CD4-positive, alpha-beta memory T cell (primary cell): Measurements from ENCODE around the gene ZNF680. TPM values are rescaled to one million over a fixed set of nuclear protein-coding genes. Genes with fewer than 3 reads are reported as not detected.

Source experiments
- CTCF ChIA-PET: fragments of 350-600 bp; sonication (Branson Sonifier 250); formaldehyde crosslinking; loops from one replicate; lab custom pipeline; 2021; ENCODE audit warnings: inconsistent platforms; ENCODE audit not compliant: partially characterized antibody; lab: Charles Lee
- POLR2A ChIA-PET: fragments of 350-600 bp; sonication (Branson Sonifier 250); formaldehyde crosslinking; loops from one replicate; lab custom pipeline; 2021; ENCODE audit not compliant: partially characterized antibody; lab: Charles Lee
- DNase-seq, 5 donors: peaks; one replicate each; pipeline versions ENCODE4 v3.0.0 to v3.0.0-alpha.2; 2020 to 2022; ENCODE audit warnings: mixed read lengths in 1 of 5
- H3K27ac ChIP-seq: one replicate; pipeline ENCODE4 v1.7.0; 2013; ENCODE audit warnings: low read depth, low read length
- H3K27me3 ChIP-seq: 2 replicates; pipeline ENCODE4 v1.7.0; 2013; ENCODE audit warnings: mild to moderate bottlenecking, low read length, moderate library complexity; ENCODE audit not compliant: insufficient read depth
- H3K36me3 ChIP-seq: 2 replicates; pipeline ENCODE4 v1.7.0; 2013; ENCODE audit warnings: mild to moderate bottlenecking, low read length, moderate library complexity; ENCODE audit not compliant: insufficient read depth
- H3K4me1 ChIP-seq: 2 replicates; pipeline ENCODE4 v1.7.0; 2013; ENCODE audit warnings: mild to moderate bottlenecking, low read length, moderate library complexity; ENCODE audit not compliant: insufficient read depth
- H3K4me3 ChIP-seq, 2 donors: one replicate each; pipeline ENCODE4 v1.7.0; 2013; ENCODE audit warnings: low read length in 2 of 2, mild to moderate bottlenecking in 1 of 2
- H3K9me3 ChIP-seq, 2 donors: one replicate each; pipeline ENCODE4 v1.7.0; 2013; ENCODE audit warnings: low read length in 2 of 2, control low read depth in 1 of 2; ENCODE audit not compliant: control insufficient read depth in 1 of 2
- H3K27ac Mint-ChIP-seq, 7 donors: one replicate each; pipeline ENCODE4 v1.8.0; 2020 to 2021; ENCODE audit warnings: mixed read lengths in 7 of 7, mild to moderate bottlenecking in 6 of 7, inconsistent platforms in 3 of 7, moderate library complexity in 3 of 7
- H3K27me3 Mint-ChIP-seq, 2 donors: one replicate each; pipeline ENCODE4 v1.8.0; 2020 to 2021; ENCODE audit warnings: mixed read lengths in 2 of 2
- H3K36me3 Mint-ChIP-seq, 2 donors: one replicate each; pipeline ENCODE4 v1.8.0; 2020 to 2021; ENCODE audit warnings: mixed read lengths in 2 of 2, inconsistent platforms in 1 of 2, mild to moderate bottlenecking in 1 of 2
- H3K4me1 Mint-ChIP-seq, 4 donors: one replicate each; pipeline ENCODE4 v1.8.0; 2020 to 2021; ENCODE audit warnings: mixed read lengths in 4 of 4, mild to moderate bottlenecking in 1 of 4
- H3K4me3 Mint-ChIP-seq, 8 donors: one replicate each; pipeline ENCODE4 v1.8.0; 2020 to 2021; ENCODE audit warnings: mixed read lengths in 8 of 8, mild to moderate bottlenecking in 7 of 8, moderate library complexity in 6 of 8, inconsistent platforms in 3 of 8
- H3K9me3 Mint-ChIP-seq, 8 donors: one replicate each; pipeline ENCODE4 v1.8.0; 2020 to 2021; ENCODE audit warnings: mixed read lengths in 8 of 8, mild to moderate bottlenecking in 5 of 8, inconsistent platforms in 3 of 8, moderate library complexity in 1 of 8
- intact Hi-C: fragments of 100-400 bp; cut with micrococcal nuclease; formaldehyde crosslinking; loops from one replicate; pipeline ENCODE4 v1.15.1; 2023
- polyA plus RNA-seq, 2 donors: library from polyadenylated mRNA; unstranded; fragments of 300-500 nt; fragmentation: Illumina TruSeq; gene quantifications; one replicate each; pipeline ENCODE4 v1.2.3, GENCODE V29; 2021
- total RNA-seq, 2 experiments: library from RNA; stranded (reverse); gene quantifications; one replicate each; pipeline ENCODE4 v1.2.3, GENCODE V29; 2021

The ZNF680 gene
- total and polyA plus RNA-seq, 4 experiments from 2014 or later: 7.4 to 19.6 (median 13.9) TPM

DNA sequence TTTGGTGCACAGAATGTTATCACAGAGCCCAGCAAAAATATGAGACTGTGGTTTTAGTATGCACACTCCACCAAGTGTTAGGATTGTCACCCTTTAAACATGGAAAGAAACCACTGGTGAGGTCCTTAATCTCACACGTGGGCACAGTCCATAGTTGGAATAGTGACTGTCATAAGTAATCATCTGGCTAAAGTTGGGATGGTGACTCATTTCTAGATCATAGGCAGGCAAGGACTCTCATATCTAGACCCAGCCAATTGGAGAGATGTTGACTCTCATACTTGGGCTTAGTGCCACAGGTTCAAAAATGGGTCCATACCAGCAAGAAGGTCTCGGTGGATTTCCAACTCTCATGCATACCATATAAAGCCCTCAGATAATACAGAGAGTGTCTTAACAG lies 39.6 kb upstream of the ZNF680 start:
- Mint-ChIP-seq H3K36me3 (no peaks in the 10 kb centered on the region), H3K27ac (no peak overlapping the region), H3K4me1 (no peaks in the 10 kb centered on the region), H3K9me3 (peaks cover 0 to under 1% (median 0%) of the 10 kb centered on the region in 8 donors), H3K4me3 (no peak overlapping the region), H3K27me3 (no peaks in the 10 kb centered on the region)
- H3K4me3 ChIP-seq: no peak overlapping the region
- H3K27ac ChIP-seq: no peak overlapping the region
- no peaks in the 10 kb centered on the region for H3K36me3 ChIP-seq
- ChIA-PET CTCF (no interaction called here), POLR2A (no interaction called here)
- H3K27me3 ChIP-seq: no peaks in the 10 kb centered on the region
- no peaks in the 10 kb centered on the region for H3K9me3 ChIP-seq
- intact Hi-C loops: no loop called here
- DNase-seq: no peak
- H3K4me1 ChIP-seq: no peaks in the 10 kb centered on the region

DNA sequence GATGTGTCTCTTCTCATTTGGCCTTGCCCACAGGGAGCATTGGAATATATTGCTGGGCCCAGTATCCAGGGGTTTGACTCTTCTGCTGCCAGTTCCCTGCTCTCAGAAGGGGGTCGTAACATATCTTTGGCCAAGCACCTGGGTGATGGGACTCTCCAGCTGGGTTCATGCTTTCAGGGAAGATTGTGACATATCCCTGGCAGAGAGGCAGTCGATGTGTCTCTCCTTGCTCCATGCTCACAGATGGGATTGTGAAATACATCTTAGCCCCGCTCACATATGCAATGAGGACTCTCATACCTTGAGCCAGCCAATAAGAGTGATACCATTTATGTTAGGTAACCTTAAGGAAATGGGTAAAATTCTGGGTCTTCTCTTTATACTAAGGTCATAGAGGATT lies 39.2 kb upstream of the ZNF680 start:
- no peak overlapping the region for H3K4me3 Mint-ChIP-seq
- Histone ChIP-seq H3K9me3 (no peaks in the 10 kb centered on the region), H3K27me3 (no peaks in the 10 kb centered on the region), H3K27ac (no peak overlapping the region), H3K4me1 (no peaks in the 10 kb centered on the region), H3K36me3 (no peaks in the 10 kb centered on the region), H3K4me3 (no peak overlapping the region)
- no peak overlapping the region for H3K27ac Mint-ChIP-seq
- H3K4me1 Mint-ChIP-seq: no peaks in the 10 kb centered on the region
- CTCF ChIA-PET: interaction anchor here (0.6 kb wide), 1 partner anchor 17 kb away, joined by 3 read pairs; no protein-coding TSS in a partner anchor
- H3K9me3 Mint-ChIP-seq: peaks cover 0 to 2% (median 0%) of the 10 kb centered on the region in 8 donors
- POLR2A ChIA-PET: no interaction called here
- no peaks in the 10 kb centered on the region for H3K27me3 Mint-ChIP-seq
- no peak for DNase-seq
- H3K36me3 Mint-ChIP-seq: no peaks in the 10 kb centered on the region
- intact Hi-C loops: no loop called here

DNA sequence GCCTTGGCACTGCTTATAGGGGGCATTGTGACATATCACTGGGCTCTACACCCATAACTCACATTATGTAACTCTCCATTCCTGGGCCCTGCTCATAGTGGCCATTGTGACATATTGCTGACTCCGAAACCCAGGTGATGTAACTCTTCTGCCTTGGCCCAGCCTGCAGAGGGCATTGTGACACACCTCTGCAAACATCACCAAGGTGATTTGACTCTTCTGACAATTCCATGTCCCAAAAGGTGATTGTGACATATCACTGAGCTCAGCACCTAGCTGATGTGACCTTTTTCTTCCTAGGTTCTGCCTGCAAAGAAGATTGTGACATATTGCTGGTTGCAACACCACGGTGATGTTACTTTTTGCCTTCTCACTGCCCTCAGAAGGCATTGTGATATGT lies 36.5 kb upstream of the ZNF680 start:
- Histone ChIP-seq H3K27ac (no peak overlapping the region), H3K4me3 (no peak overlapping the region), H3K4me1 (no peaks in the 10 kb centered on the region), H3K27me3 (no peaks in the 10 kb centered on the region), H3K36me3 (no peaks in the 10 kb centered on the region), H3K9me3 (no peaks in the 10 kb centered on the region)
- CTCF ChIA-PET: no interaction called here
- POLR2A ChIA-PET: no interaction called here
- no peaks in the 10 kb centered on the region for H3K36me3 Mint-ChIP-seq
- H3K4me1 Mint-ChIP-seq: no peaks in the 10 kb centered on the region
- no peak for DNase-seq
- no peak overlapping the region for H3K27ac Mint-ChIP-seq
- H3K4me3 Mint-ChIP-seq: no peak overlapping the region
- H3K27me3 Mint-ChIP-seq: no peaks in the 10 kb centered on the region
- intact Hi-C loops: no loop called here
- peaks cover 0 to 2% (median 0%) of the 10 kb centered on the region in 8 donors for H3K9me3 Mint-ChIP-seq

DNA sequence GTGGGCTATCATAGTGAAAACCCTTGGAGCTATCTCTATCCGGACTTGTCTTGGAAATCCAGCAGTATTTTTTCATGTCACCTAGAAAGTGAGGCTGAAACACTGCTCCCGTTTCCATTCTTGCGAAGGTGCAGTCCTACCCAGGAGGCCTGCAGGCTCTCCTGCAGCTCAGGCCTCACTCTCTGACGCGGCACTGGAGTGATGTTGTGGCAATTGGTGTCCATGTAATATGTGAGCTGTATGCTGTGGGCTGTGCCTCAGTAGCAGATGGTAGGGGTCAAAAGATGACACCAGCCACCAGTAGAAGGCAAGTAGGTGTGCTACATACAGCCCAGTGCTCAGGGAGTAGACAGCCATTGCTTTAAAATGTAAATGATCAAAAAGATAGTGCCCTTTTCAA lies 28.1 kb upstream of the ZNF680 start:
- ChIA-PET POLR2A (no interaction called here), CTCF (no interaction called here)
- no peak for DNase-seq
- H3K36me3 Mint-ChIP-seq: no peaks in the 10 kb centered on the region
- H3K9me3 ChIP-seq: no peaks in the 10 kb centered on the region
- peaks cover 0 to 3% of the 10 kb centered on the region in 2 donors for H3K27me3 Mint-ChIP-seq
- no peaks in the 10 kb centered on the region for H3K36me3 ChIP-seq
- H3K27me3 ChIP-seq: no peaks in the 10 kb centered on the region
- no peak overlapping the region for H3K4me3 Mint-ChIP-seq
- no peaks in the 10 kb centered on the region for H3K4me1 Mint-ChIP-seq
- intact Hi-C loops: no loop called here
- no peaks in the 10 kb centered on the region for H3K4me1 ChIP-seq
- H3K27ac ChIP-seq: no peak overlapping the region
- H3K9me3 Mint-ChIP-seq: peaks cover 0 to 9% (median 3%) of the 10 kb centered on the region in 8 donors
- H3K4me3 ChIP-seq: no peak overlapping the region
- H3K27ac Mint-ChIP-seq: no peak overlapping the region

DNA sequence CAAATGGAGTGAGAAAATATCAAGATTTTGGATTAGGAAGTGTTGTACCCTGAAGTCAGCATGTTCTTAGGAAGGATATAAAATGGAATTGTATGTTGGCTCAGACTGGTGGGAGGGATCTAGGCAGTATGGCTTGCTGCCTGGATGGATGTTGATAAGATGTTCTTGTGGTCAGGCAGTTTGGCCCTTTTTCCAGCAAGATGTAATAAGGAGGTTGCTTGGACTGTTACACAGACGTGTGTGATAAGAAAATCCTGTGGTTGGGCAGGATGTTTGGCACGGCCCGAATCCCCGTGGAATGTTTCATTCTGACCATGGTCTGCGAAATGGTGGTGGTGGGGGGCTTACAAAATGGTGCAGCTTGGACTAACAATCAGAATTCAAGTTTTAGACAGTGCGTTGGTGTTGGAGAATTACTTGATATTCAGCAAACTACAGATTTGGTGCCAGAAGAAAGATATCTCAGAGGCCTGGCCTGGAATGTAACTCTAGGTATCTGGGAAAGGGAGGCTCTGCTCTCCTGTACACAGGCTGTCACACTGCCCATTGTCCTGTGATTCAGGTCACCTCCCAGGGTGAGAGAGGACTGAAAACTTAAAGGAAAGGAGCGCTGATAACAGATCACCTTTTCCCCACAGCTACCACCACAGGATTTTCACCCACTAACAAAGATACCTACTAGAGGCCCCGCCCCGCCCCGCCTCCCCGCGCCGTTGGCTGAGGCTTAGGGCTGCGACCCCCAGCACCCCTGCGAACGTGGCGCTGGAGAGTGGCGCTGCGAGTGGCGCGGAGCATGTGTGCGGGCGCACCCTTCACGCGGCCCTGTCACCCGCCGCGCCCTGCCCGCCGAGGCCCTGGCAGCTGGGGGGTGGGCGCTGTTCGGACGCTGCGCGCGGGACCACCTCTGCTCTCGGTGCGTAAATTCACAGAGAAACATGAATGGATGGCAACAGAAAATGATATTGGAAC lies 19.3 kb upstream of the ZNF680 start:
- no peak for DNase-seq
- intact Hi-C loops: no loop called here
- Mint-ChIP-seq H3K27ac (no peak overlapping the region), H3K36me3 (no peaks in the 10 kb centered on the region), H3K27me3 (no peaks in the 10 kb centered on the region), H3K4me3 (no peak overlapping the region), H3K9me3 (peaks cover 0 to 7% (median 2%) of the 10 kb centered on the region in 8 donors), H3K4me1 (peaks cover 0 to 2% (median under 1%) of the 10 kb centered on the region in 4 donors)
- Histone ChIP-seq H3K27ac (no peak overlapping the region), H3K4me1 (no peaks in the 10 kb centered on the region), H3K9me3 (no peaks in the 10 kb centered on the region), H3K36me3 (no peaks in the 10 kb centered on the region), H3K27me3 (no peaks in the 10 kb centered on the region), H3K4me3 (no peak overlapping the region)
- ChIA-PET CTCF (no interaction called here), POLR2A (no interaction called here)

DNA sequence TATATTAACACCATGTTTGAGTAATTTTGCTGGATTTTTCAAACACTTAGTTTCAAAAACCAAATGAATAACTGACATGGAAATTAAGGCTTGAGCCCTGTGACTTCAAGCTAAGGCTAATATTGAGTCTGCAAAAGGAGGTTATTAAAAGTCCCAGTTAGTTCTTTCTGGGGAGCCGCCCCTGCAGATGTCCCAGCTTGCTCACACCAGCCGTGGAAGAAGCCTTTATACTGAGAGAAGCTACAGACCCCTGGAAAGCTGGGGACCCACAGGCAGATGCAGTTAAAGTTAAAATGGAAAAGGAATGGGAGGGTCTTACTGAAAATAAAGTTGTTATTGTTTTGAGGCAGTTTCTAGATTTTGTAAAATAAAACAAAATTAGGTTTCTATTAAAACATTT lies 18.5 kb upstream of the ZNF680 start:
- H3K4me1 ChIP-seq: no peaks in the 10 kb centered on the region
- H3K4me1 Mint-ChIP-seq: peaks cover 0 to 2% (median under 1%) of the 10 kb centered on the region in 4 donors
- H3K36me3 Mint-ChIP-seq: no peaks in the 10 kb centered on the region
- H3K4me3 Mint-ChIP-seq: no peak overlapping the region
- intact Hi-C loops: no loop called here
- no peaks in the 10 kb centered on the region for H3K27me3 ChIP-seq
- no peaks in the 10 kb centered on the region for H3K27me3 Mint-ChIP-seq
- CTCF ChIA-PET: no interaction called here
- no peak overlapping the region for H3K27ac ChIP-seq
- no peak overlapping the region for H3K4me3 ChIP-seq
- peaks cover 0 to 5% (median 0%) of the 10 kb centered on the region in 8 donors for H3K9me3 Mint-ChIP-seq
- H3K36me3 ChIP-seq: no peaks in the 10 kb centered on the region
- no peak overlapping the region for H3K27ac Mint-ChIP-seq
- H3K9me3 ChIP-seq: no peaks in the 10 kb centered on the region
- POLR2A ChIA-PET: no interaction called here
- DNase-seq: no peak

DNA sequence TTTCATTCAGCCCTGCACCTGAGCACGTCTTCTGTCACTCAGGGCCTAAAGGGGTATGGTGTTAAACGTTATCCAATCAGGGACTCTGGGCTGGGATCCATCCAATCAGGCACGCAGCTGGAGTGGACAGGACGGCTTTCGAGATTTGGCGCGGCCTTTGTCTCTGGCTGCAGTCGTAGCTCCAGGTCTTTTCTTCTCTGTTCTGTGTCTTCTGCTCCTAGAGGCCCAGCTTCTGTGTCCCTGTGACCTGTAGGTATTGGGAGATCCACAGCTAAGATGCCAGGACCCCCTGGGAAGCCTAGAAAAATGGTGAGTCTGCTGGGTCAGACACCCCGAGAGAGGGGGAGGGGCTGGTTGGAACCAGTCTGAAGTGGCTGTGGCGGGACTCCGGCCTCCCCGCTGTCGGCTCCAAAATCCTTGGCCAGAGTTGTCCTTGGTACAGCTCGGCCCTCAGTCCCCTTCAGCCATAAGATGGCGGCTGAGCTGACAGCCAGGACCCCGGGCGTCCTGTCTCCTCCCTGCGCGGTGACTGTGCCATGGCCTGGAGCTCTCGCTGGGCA lies 11.7 kb upstream of the ZNF680 start:
- peaks cover 3 to 7% (median 5%) of the 10 kb centered on the region in 4 donors for H3K4me1 Mint-ChIP-seq
- intact Hi-C loops: no loop called here
- peaks cover 2 to 5% of the 10 kb centered on the region in 2 donors for H3K27me3 Mint-ChIP-seq
- H3K36me3 Mint-ChIP-seq: peaks cover 0 to 5% of the 10 kb centered on the region in 2 donors
- CTCF ChIA-PET: no interaction called here
- POLR2A ChIA-PET: no interaction called here
- H3K4me3 ChIP-seq: no peak overlapping the region
- no peak for DNase-seq
- H3K36me3 ChIP-seq: no peaks in the 10 kb centered on the region
- no peak overlapping the region for H3K4me3 Mint-ChIP-seq
- no peaks in the 10 kb centered on the region for H3K9me3 ChIP-seq
- H3K27me3 ChIP-seq: no peaks in the 10 kb centered on the region
- no peaks in the 10 kb centered on the region for H3K4me1 ChIP-seq
- H3K27ac ChIP-seq: no peak overlapping the region
- peaks cover 0 to 4% (median under 1%) of the 10 kb centered on the region in 8 donors for H3K9me3 Mint-ChIP-seq
- no peak overlapping the region for H3K27ac Mint-ChIP-seq
